Dermis microvascular lymphatic vessel endothelial cell (primary cell): Measurements from ENCODE around the gene KANK3. TPM values are rescaled to one million over a fixed set of nuclear protein-coding genes. Genes with fewer than 3 reads are reported as not detected.

Experiments
- DNase-seq, 2 donors: peaks; one replicate each; pipeline versions ENCODE4 v3.0.0 to v3.0.0-alpha.2; 2010; ENCODE audit warnings: low read depth in 2 of 2
- total RNA-seq: library from RNA; depleted of rRNA; stranded (reverse); fragments of >200 nt; gene quantifications from 2 replicates; pipeline ENCODE4 v1.2.1, GENCODE V29; 2014

KANK3 gene
- total RNA-seq, 1 donor from 2014 or later: 52.8 TPM

DNA sequence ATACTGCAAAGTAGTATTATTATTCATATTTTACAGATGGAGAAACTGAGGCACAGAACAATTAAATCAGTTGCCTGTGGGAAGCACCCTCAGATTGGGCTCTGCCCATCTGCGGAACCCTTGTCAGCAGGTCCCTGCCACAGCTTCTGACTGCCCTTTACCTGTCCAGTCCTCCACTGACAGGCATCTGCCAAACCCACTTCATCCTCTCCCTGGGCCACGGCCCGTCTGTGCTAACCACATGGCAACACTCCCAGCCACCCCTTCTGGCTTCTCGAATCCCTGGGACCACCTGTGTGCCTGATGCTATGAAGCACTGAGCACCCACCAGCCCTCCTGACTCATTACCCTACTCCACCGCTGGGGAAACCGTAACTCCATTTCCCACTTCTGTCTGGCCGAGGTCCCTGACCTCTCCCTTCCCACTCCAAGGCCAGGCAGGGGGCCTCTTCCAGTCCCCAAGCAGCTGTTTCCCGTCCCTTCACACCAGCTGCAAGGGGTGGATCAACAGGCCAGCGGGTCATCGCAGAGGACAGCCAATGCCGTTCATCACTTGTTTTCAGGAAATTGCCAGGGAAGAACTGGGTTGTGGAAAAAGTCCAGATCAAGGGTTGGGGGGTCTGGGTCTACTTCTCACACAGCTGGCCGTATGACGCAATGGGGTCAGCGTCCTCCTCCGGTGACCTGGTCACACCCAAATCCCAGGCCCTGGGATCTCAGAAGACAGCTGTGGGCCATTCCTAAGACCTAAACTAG, 2.5 kb downstream of the KANK3 start:
- peak; percentile 97 to 98 for DNase-seq

DNA sequence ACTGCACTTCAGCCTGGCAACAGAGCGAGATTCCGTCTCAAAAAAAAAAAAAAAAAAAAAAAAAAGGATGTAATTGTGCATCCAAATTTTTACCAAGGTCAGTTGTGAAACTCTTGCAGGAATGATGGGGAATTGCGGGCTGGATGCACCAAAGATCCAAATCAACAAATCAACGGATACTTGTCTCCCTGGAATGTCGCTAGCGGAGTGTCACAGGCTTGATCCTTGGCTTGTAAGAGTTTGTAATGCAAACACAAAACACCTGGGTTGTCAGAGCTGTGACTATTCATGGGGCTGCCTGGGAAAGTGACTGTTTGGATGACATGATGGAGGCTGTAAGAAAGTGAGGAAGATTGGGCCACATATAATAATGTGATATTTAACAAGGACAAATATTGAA, 4.2 kb downstream of the KANK3 start:
- DNase-seq: no peak

DNA sequence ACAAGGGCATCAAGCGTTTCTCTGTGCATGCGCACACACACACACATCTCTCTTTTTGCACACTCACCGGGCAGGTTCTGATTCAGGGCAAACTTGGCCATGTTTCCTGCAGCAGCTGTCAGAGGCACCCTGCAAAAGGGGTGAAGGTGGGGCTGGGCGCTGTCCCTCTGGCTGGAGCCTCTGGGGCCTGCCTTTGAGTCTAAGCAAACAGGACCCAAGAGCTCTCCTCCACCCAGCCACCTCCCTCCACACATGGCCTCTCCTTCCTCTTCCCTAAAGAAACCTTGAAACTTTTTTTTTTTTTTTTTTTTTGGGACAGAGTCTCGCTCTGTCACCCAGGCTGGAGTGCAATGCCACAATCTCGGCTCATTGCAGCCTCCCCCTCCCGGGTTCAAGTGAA, 5.3 kb downstream of the KANK3 start:
- no peak for DNase-seq

DNA sequence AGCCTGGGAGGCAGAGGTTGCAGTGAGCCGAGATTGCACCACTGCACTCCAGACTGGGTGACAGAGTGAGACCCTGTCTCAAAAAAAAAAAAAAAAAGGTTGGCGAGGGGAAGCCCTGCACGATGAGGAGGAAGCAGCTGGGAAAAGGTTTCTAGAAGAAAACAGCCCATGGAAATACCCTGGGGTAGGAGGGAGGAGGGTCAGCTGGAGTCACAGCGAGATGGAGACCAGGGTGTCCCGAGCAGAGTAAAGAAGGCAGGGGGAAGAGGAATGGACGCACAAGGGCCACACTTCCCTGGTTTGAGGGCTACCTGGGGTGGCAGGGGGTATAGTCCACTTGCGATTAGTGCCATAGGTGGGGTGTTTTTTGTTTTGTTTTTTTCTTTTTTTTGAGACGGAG, 6.4 kb downstream of the KANK3 start:
- peak in 1 of 2 donors; percentile 47 for DNase-seq

DNA sequence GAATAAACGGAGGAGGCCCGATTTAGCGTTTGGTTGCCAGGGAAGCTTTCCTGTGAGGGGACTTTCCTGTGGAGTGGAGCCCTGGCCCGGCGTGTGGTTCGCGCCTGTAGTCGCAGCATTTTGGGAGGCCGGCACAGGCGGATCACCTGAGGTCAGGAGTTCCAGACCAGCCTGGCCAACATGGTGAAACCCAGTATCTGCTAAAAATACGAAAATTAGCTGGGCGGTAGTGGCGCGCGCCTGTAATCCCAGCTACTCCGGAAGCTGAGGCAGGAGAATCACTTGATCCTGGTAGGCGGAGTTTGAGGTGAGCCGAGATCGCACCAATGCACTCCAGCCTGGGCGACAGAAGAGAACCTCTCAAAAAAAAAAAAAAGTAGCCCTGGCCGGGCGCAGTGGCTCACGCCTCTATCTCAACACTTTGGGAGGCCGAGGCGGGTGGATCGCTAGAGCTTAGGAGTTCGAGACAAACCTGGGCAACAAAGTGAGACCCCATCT, 6.9 kb downstream of the KANK3 start:
- peak in 1 of 2 donors; percentile 52 for DNase-seq

DNA sequence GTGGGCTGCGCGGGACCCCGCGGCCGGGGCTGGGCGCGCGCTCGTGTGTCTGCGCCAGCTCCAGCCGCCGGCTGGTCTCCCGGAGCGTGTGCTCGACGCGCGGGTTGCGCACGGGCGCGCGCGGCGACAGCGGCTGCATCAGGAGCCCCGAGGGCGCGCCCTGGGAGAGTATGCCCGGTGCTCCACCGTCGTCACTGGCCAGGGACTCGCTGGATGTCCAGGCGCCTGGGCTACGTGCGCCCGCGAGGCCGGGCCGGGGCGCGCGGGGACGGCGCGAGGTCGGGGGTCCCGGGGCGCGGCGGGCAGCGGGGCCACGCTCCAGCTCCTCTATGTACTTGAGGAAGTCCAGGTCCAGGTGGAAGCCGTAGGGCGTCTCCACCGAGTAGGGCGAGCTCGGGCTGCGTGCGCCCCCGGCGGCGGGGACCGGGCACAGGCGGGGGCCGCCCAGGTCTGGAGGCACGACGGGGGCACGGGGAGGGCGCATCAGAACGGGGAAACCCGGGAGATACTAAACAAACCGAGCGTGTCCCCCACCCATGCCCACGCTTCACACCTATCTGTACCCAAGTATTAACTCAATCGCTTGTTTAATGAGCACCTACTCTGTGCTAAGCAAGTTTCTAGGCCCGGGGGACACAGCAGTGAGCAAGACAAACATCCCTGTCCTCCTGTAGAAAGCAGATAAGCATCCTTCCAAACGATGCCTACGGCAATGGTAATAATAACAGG, 7.6 kb downstream of the KANK3 start:
- no peak for DNase-seq

DNA sequence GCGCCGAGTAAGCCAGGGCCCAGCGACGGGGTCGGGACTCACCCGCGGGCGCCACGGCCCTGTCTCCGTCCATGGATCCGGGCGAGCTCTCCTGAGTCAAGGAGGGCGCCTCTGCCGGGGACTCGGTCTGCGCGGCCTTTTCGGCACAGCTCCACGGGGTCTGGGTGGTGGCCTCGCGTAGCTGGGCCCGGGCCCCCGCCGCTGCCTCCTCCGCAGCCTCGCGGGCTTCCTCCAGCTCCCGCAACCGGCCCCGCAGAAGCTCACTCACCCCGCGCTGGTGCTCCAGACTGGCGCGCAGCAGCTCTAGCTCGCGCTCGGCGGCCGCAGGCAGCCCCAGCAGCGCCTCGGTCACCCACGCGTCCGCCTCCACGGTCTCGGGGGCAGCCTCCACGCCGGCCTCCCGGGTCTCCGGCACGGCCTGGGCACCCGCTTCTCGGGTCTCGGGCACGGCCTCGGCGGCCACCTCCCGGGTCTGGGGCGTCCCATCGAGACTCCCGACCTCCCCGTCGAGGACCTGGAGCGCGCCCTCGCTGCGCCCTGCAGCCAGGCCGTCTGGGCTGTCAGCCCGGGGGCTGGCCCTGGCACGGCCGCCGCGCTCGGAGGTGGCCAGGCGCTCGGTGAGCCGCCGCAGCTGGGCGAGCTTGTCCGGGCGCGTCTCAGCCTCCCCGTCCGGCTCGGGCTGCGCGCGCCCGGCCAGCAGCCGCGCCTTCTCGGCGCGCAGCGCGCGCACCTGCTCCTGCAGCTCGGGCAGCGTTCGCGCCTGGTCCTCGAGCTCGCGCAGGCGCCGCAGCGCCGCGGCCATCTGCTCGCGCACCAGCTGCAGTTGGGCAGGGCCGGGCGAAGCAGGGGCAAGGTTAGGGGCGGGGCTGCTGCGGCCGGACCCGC, 8.4 kb downstream of the KANK3 start:
- DNase-seq: peak in 1 of 2 donors; percentile 67

DNA sequence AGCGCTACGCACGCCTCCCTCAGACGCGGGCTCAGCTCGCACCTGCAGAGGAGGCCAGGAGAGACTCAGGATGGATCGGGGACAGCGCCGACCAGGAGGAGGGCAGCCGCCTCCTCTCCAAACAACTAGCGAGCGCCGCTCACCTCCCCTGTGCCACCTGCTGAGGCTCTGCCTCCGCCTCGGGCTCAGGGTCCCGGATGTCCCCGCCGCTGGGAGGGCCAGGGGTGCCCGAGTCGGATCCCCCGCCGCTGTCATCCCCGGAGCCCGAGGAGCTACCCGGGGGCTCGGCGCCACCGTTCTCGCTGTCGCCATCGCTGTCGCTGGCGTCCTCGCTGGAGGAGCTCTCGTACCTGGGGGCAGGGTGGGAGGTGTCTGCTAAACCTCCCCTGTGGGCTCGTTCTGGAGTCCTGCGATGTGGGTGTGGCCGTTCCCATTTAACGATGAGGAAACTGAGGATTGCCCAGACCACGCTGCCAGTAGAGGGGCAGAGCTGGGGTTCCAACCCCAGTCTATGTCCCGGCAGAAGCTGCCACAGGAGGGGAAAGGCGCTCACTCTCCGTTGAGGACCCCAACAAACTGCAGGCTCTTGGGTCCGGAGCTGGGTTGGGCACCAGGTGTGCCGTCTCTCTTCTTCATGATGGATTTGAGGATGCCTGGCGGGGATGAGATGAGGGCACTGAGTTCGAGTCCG, 9.2 kb downstream of the KANK3 start:
- DNase-seq: no peak

DNA sequence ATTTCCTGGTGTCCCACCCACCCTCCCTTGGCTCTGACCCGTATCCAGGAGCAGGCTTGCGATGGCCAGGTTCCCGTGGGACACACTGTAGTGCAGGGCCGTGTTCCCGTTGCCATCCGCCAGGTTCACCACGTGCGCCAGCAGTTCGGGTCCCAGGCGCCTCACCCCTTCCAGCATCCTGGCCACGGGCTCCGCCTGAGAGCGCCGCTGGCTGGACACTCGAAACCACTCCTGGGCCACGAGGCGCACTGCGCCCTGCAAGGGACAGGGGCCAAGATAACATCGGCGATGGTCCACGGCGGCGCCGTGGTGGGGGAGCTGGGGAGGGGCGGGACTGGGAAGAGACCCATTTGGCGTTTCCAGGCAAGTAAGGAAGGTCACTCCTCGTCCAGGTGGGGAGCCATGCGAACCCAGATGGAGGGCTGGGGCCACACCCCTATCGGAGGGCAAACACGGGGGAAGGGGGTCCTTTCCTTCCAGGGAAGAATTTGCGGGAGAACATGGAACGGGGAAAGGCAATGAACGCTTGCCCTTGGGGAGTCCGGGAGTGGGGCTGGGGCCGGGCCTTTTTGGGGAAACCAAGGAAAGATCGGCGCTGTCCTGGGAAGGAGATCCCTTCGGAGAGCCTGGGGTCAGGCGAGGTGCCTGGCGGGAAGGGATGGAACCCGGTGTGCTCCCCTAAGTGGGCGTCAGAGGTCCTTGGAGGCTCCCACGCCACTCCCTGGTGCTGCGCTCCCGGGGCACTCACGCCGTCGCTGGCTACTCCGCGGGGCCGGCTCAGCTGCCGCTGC, 9.9 kb downstream of the KANK3 start:
- DNase-seq: no peak

DNA sequence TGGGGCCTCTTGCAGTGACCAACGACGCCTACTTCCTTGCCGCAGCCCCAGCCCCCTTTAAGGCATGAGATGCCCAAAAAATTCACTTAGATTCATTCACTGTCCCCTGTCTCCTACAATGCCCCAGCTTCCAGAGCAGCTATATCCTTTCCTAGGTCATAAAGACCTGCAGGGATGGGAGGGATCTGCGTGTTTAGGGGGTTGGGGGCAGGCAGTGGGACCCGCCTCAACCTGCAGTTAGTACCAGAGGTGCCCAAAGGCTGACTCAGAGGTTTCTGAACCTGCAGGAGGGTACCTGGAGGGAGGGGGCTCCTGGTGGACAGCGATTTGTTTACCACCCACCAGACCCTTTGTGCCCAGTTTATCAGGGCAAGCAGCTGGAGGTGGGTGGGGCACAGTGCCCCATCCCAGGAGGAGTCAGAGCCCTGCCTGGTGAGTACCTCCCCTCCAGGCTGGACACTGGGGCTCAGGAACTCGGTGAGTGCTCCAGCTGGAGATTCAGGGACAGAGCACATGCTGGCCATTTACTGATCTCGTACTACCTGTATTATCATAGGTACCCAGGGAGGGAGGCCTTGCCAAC, 11.7 kb downstream of the KANK3 start:
- no peak for DNase-seq

DNA sequence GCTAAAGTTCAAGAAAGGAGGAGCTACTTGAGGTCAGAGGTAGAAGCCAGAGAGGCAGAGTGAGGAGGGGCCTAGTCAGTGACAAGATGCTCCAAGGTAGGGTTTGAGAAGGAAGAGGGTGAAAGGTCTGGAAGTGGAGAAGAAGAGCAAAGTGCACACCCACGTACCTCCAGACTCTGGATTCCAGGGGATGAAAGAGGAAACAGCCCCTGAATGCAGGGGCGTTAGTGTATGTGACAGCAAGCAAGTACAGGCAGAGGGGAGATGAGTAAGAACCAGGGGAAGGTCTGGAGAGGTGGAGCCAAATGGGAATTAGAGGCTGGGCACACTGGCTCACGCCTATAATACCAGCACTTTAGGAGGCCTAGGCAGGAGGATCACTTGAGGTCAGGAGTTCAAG, 13.1 kb downstream of the KANK3 start:
- DNase-seq: no peak

DNA sequence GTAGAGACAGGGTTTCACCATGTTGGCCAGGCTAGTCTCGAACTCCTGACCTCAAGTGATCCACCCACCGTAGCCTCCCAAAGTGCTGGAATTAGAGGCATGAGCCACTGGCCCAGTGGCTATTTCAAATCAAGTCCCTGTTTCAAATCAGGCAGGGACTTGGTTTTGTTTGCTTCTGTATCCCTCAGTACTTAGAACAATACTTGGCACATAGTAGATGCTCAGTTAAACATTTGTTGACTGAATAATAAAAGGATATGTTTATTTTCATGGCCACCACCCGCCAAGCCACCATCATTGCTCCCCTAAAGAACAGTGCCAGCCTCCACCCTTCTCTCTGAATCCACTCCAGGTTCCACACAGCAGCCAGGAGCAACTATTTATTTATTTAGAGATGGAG, 17.6 kb downstream of the KANK3 start:
- no peak for DNase-seq

DNA sequence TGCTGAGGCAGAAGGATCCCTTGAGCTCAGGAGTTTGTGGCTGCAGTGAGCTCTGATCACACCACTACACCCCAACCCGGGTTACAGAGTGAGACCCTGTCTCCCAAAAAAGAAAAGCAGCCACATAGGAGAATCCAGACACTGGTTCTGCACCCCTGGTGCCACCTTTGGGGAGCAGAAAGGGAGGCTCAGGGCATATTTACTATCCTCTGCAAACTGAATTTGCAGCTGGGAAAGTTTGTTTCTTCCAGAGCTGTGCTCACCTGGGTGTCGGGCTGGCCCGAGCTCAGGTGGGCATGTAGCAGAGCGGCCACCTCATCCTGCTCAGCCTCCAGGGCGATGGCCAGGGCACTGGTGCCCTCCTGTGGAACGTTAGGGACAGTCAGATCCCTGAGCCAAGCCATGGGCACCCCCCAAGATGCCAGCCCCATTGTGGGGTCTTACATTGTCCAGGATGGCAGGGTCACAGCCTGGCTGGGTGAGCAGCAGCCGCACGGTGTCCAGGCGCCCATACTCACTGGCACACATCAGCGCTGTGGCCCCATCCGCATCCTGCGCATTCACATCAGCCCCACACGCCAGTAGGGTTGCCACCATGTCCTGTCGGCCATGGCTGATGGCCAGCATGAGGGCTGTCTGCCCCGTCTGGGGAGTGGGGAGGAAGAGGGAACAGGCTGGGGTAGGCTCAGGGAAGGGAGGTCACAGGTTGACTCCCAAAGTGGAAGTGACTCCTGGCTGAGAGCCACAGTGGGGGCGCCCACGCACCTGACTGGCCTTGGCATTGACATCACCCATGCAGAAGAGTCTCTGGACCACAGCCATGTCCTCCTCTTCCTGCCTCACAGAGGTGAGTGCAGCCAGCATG, 18.6 kb downstream of the KANK3 start:
- peak; percentile 68 to 81 for DNase-seq

DNA sequence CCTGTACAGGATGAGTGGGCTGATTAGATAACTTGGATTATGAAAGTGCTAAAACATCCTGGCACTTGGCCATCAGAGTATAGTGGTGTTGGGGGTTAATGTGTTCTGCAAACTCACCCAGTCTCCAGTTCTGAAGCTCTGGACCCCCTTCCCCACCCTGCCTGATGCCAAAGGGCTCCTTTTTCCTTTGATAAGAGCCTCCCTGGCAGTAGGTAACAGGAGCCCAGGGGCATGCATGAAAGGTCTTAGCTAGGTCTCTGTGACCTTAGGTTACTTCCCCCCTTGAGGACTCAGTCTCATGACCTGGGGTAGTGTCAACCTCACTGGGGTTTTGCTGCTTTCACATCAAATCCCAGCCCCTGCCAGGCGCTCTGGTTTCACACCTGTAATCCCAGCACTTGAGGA, 19.3 kb downstream of the KANK3 start:
- DNase-seq: peak; percentile 48 to 57

DNA sequence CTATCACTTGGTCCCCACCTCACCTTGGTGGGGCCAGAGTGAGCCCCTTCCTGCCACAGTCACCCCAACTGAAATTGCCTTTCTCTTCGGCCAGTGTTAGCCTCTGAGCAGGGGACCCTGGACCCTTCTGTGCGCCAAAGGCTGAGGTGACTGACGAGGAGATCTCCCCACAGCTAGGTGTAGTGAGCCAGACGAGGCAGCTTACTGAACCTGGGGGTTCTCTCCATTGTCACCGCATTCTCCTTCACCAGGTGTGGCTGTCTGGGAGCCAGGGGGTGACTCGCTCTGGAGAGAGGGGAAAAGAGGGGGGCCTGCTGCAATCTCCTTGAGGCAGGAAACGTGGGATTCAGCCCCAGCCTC, 20.4 kb downstream of the KANK3 start:
- no peak for DNase-seq

DNA sequence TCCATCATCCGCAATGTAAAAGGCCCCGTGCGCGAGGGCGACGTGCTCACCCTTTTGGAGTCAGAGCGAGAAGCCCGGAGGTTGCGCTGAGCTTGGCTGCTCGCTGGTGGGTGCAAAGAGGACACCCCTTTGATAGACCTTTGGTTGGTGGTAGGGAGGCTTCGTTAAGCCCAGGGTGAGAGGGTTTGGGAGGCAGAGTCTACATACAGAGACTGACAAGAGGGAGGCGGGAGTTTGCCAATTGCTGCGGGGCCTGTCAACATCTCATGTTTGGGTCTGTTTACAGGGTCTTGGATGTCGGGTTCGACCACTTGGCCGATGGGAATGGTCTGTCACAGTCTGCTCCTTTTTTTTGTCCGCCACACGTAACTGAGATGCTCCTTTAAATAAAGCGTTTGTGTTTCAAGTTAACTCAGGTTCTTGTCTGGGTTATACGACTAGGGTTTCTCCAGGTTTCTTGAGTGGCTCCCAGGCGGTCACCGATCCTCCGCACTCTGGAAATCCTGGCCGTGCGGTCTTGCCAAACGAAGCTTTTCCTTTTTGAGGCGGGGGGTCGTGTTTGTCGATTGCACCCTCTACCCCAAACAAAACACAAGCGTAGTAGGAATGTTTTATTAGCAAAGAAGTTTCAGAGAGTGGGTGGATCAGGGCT, 20.9 kb downstream of the KANK3 start:
- no peak for DNase-seq

DNA sequence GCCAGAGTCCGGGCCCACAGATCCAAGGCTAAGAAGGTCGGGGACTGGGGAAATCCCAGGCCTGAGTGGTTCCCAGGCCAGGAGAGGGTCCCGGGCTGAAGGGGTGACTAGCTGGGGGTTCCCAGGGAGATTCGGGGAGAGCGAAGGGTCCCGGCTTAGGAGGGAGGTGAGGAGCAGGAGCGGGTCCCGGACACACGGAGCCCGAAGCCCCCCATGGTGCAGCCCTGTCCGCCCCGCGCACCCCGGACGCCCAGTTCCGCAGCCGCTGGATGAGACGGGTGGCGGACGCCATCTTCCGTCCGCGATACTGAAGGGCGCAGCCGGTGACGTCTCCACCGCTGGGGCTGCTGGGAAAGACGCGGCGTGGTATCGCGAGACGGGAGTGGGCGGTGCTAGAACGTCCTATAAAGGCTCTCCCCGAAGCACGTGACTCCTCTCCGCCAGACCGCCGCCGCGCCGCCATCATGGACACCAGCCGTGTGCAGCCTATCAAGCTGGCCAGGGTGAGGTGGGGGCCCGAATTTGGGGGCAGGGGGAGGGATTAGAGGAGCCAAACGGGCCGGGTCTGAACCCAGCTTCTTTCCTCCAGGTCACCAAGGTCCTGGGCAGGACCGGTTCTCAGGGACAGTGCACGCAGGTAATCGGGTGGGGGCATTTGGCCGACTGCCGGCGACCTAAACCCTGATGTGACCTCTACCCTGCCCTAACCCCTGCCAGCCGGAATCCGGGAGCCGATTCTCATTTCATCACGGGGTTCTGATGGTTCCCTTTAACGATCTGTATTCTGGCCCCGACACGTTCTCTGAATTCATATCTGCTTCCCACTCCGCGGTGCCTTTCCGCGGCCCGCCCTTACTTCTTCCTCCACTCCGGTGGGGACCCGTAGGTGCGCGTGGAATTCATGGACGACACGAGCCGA, 21.7 kb downstream of the KANK3 start, which contains the start of the genes NDUFA7 and RPS28:
TSS of gene NDUFA7 (minus strand) at position 309 of the 919 bp plus-strand sequence. CDS start at position 292, 17 bp downstream.
TSS of gene RPS28 (plus strand) at position 430 of the 919 bp plus-strand sequence. CDS start at position 465, 35 bp downstream.
- peak; percentile 92 to 96 for DNase-seq
